Cardiac muscle cell (in vitro differentiated cells and primary cell): ENCODE measurements around the gene ARHGAP26. TPM values are rescaled to one million over a fixed set of nuclear protein-coding genes. Genes with fewer than 3 reads are reported as not detected.

Experiments
- DNase-seq, 2 donors: peaks; one replicate each; pipeline versions ENCODE4 v3.0.0 to v3.0.0-alpha.2; 2010 to 2017; ENCODE audit warnings: low read depth in 1 of 2, low spot score in 1 of 2
- H3K27ac ChIP-seq: fragments of 200-600 bp; sonication (generic); 2 replicates; pipeline ENCODE4 v1.5.1; 2016
- H3K27me3 ChIP-seq: fragments of 200-600 bp; sonication (generic); 2 replicates; pipeline ENCODE4 v1.6.0; 2016; ENCODE audit warnings: control low read depth
- H3K36me3 ChIP-seq: fragments of 200-600 bp; sonication (generic); 2 replicates; pipeline ENCODE4 v1.5.1; 2016; ENCODE audit warnings: control low read depth
- H3K4me1 ChIP-seq: fragments of 200-600 bp; sonication (generic); 2 replicates; pipeline ENCODE4 v1.8.1; 2017; ENCODE audit warnings: low read depth, mild to moderate bottlenecking, mixed run types
- H3K4me3 ChIP-seq: fragments of 200-600 bp; sonication (generic); 2 replicates; pipeline ENCODE4 v1.5.1; 2016; ENCODE audit warnings: mild to moderate bottlenecking
- H3K9me3 ChIP-seq: fragments of 200-600 bp; sonication (generic); 2 replicates; pipeline ENCODE4 v1.5.1; 2017; ENCODE audit warnings: low read depth, mild to moderate bottlenecking, control low read depth
- CTCF ChIP-seq: IDR thresholded peaks from 2 replicates; pipeline ENCODE4 v1.5.1; 2012; ENCODE audit warnings: low read depth, mild to moderate bottlenecking, low read length
- polyA plus RNA-seq: library from polyadenylated mRNA; unstranded; fragments of >200 nt; fragmentation: Nextera tagmentation; extraction: Ambion mirVana; gene quantifications from 2 replicates; pipeline ENCODE4 v1.2.1, GENCODE V29; 2016
- total RNA-seq: library from RNA; depleted of rRNA; stranded (reverse); fragments of >200 nt; gene quantifications from 2 replicates; pipeline ENCODE4 v1.2.3, GENCODE V29; 2016

The ARHGAP26 gene
- total and polyA plus RNA-seq, 2 experiments from 2014 or later, result 12.7 to 16.2 TPM

GRCh38 chr5:142834504-142834903, 64.3 kb downstream of the ARHGAP26 start:
- H3K27ac ChIP-seq, result no peak overlapping the region
- no peak for TF ChIP-seq CTCF

GRCh38 chr5:142835540-142835939, 65.4 kb downstream of the ARHGAP26 start:
- TF ChIP-seq CTCF, result no peak
- no peak overlapping the region for H3K27ac ChIP-seq
- peaks cover 10% of the 10 kb centered on the region for H3K4me1 ChIP-seq
- H3K36me3 ChIP-seq, result no peaks in the 10 kb centered on the region
- DNase-seq, result no peak
- no peaks in the 10 kb centered on the region for H3K27me3 ChIP-seq
- no peaks in the 10 kb centered on the region for H3K9me3 ChIP-seq
- H3K4me3 ChIP-seq, result no peak overlapping the region

More at GRCh38 chr5:142834504-142834903, 64.3 kb downstream of the ARHGAP26 start:
- Histone ChIP-seq H3K4me1 (peaks cover 10% of the 10 kb centered on the region), H3K36me3 (no peaks in the 10 kb centered on the region), H3K4me3 (no peak overlapping the region), H3K9me3 (no peaks in the 10 kb centered on the region), H3K27me3 (no peaks in the 10 kb centered on the region)
- DNase-seq, result no peak

GRCh38 chr5:142836048-142836447, 65.9 kb downstream of the ARHGAP26 start:
- H3K27ac ChIP-seq, result no peak overlapping the region
- no peaks in the 10 kb centered on the region for H3K9me3 ChIP-seq
- H3K27me3 ChIP-seq, result no peaks in the 10 kb centered on the region
- H3K36me3 ChIP-seq, result no peaks in the 10 kb centered on the region
- no peak for TF ChIP-seq CTCF
- H3K4me3 ChIP-seq, result no peak overlapping the region
- H3K4me1 ChIP-seq, result peaks cover 10% of the 10 kb centered on the region
- DNase-seq, result no peak

- Histone ChIP-seq H3K27me3 (no peaks in the 10 kb centered on the region), H3K36me3 (no peaks in the 10 kb centered on the region), H3K9me3 (no peaks in the 10 kb centered on the region), H3K4me3 (no peak overlapping the region), H3K27ac (peak overlapping the region; percentile 31), H3K4me1 (peaks cover 10% of the 10 kb centered on the region)
- TF ChIP-seq CTCF, result no peak
- DNase-seq, result peak in 1 of 2 donors; percentile 69
Measured at GRCh38 chr5:142837081-142837725, 67.0 kb downstream of the ARHGAP26 start.

GRCh38 chr5:142838845-142839244, 68.7 kb downstream of the ARHGAP26 start:
- no peak for DNase-seq
- no peaks in the 10 kb centered on the region for H3K27me3 ChIP-seq
- H3K4me3 ChIP-seq, result no peak overlapping the region
- no peaks in the 10 kb centered on the region for H3K36me3 ChIP-seq
- TF ChIP-seq CTCF, result no peak
- H3K4me1 ChIP-seq, result peaks cover 10% of the 10 kb centered on the region
- no peak overlapping the region for H3K27ac ChIP-seq
- H3K9me3 ChIP-seq, result no peaks in the 10 kb centered on the region
